GM15510 (cell line): Measurements from ENCODE around the gene UGT1A6.

Experiments used
- POLR2A ChIP-seq: IDR thresholded peaks from 3 replicates; pipeline ENCODE4 v1.6.1; 2011; ENCODE audit warnings: borderline replicate concordance; ENCODE audit not compliant: insufficient read length; ENCODE audit errors: extremely low read depth

UGT1A6 gene

GRCh38 chr2:233692648-233693047, at the start of gene UGT1A6:
TSS of gene UGT1A6 (plus strand) at chr2:233692890. CDS start at chr2:233693005, 115 bp downstream.
- TF ChIP-seq POLR2A, result no peak

DNA sequence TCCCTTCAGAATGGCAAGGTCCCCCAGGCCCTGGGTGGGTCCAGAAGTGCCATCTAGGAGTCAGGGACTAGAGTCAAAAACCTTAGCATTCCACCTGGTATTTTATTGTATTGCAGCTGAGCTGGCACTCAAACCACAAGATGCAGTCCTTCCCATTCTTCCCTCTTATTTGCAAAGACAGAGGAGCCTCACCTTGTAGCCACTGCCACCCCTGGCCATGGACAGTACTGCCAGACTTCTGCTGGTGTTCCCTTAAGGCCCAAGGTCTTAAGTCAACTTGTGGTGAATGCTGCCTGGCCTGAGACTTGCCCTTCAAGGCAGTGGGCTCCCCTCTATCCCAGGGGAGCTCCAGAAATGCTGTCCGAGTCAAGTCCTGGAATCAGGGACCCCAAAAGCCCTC, 49.6 kb upstream of the UGT1A6 start:
- no peak for TF ChIP-seq POLR2A

DNA sequence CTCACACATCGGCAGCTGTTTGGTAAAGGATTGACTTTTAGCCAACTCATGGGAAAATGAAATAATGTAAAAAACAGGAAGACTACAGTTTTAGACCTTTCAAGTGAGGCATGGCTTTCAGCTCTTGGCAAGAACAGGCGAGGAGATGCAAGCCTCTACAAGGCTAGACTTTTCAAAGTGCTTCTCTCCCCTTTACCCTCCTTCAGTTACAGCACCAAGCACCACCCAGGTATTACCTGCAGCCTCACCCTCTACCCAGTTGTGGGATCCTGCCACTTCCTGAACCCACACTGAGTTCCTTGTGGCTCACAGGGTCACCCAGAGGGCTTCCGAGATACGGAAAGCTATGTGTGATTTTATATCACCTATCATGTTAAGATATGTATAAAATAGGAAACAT, 41.7 kb upstream of the UGT1A6 start:
- no peak for TF ChIP-seq POLR2A

DNA sequence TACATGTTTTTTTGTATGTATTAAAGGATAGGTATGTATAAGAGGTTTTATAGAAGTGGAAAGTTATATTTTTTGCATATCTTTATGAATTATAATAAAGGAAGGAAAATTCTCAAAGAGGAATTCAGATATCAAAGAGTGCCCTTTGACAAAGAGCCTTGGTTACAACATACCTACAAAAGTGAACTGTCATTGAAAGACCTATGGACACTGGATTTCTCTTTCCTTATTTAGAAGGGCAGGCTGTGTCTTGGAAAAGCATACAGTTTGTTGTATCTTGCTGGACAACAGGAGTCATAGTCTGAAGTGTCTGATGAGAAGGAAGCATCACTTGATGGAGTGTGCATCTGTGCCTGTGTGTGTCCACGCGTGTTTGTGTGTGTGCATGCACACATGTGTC, 41.3 kb upstream of the UGT1A6 start:
- TF ChIP-seq POLR2A, result no peak

GRCh38 chr2:233654501-233654900, 38.2 kb upstream of the UGT1A6 start:
- TF ChIP-seq POLR2A, result no peak

DNA sequence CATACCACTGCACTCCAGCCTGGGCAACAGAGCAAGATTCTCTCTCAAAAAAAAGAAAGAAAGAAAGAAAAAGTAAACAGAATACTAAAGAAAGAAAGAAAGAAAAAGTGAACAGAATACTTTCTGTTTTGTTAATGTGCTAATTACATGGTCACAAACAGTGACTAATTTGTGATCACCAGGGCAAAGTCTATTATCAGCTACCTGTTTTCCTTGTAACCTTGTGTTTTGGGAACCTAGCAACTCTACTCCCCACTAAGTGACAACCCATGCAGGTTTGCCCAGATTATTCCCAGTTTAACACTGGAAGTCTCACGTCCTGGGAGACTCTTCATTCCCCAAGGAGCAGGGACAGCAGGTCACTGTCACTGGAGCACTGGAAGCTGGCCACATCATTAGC, 37.6 kb upstream of the UGT1A6 start:
- TF ChIP-seq POLR2A, result no peak

GRCh38 chr2:233656443-233656842, 36.2 kb upstream of the UGT1A6 start:
- no peak for TF ChIP-seq POLR2A

GRCh38 chr2:233658610-233659009, 34.1 kb upstream of the UGT1A6 start:
- no peak for TF ChIP-seq POLR2A

GRCh38 chr2:233663911-233664310, 28.8 kb upstream of the UGT1A6 start:
- no peak for TF ChIP-seq POLR2A

GRCh38 chr2:233668605-233669260, 24.0 kb upstream of the UGT1A6 start:
- TF ChIP-seq POLR2A, result no peak

DNA sequence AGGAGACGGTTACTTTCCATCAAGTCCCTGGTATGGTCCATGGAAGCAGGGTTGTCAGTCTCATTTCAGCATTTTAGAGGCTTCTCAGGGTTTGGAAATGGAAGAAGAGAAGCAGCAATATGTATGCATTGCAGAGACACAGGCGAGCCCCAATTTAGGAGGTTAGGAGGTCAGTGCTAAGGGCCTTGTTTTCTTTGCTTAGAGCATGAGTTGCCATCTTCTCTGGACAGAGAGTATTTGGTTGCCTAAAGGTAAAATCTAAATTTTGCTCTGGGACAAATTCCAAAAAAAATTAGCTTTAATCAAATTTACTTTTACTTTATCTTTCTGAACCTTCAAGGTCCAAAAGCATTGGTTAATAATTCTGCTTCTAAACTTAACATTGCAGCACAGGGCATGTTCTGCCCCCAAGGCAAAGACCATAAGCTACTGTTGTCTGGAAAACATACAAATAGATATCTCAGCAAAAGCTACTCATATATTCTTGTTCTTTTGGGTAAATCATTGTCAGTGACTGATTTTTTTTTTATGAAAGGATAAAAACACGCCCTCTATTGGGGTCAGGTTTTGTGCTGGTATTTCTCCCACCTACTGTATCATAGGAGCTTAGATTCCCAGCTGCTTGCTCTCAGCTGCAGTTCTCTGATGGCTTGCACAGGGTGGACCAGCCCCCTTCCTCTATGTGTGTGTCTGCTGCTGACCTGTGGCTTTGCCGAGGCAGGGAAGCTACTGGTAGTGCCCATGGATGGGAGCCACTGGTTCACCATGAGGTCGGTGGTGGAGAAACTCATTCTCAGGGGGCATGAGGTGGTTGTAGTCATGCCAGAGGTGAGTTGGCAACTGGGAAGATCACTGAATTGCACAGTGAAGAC, 21.2 kb upstream of the UGT1A6 start, which contains the start of gene UGT1A9:
Gene UGT1A9, plus strand, starts transcription at position 609 of the 872 bp plus-strand sequence. Its CDS starts 37 bp downstream, at position 646.
- no peak for TF ChIP-seq POLR2A

DNA sequence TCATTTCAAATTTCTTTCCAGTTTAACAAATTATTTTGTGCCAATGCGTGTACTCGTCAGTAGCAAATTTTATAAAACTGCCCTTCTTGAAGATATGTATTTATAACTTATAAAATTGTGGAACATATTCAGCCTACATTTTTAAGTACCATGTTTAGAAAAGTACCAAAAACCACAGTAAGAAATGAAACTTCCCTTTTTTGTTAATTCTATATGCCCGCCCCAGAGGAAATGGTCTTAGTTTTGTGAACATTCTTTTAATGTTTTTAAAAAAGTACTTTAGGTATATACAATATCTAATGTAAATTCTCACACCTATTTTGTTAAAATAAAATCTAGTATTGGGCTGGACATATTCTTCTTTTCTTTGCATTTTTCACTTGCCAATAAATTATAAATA, 19.8 kb upstream of the UGT1A6 start:
- no peak for TF ChIP-seq POLR2A

GRCh38 chr2:233673896-233674295, 18.8 kb upstream of the UGT1A6 start:
- TF ChIP-seq POLR2A, result no peak

DNA sequence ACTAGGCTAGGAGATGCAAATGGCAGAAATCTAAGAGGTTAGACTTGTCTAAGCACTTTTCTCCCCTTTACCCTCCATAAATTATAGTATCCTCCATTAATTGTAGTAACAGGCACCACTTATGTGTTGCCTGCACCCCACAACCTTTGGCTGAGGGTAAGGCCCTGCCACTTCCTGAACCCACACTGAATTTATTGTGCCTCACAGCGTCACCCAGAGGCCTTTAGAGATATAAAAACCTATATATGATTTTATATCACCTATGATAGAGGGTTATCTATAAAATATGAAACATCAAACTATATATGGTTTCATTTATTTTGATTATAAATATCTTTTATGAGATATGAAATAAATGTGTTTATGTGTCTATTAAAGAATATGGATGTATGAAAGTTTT, 18.4 kb upstream of the UGT1A6 start:
- no peak for TF ChIP-seq POLR2A

GRCh38 chr2:233674995-233675394, 17.7 kb upstream of the UGT1A6 start:
- TF ChIP-seq POLR2A, result no peak

DNA sequence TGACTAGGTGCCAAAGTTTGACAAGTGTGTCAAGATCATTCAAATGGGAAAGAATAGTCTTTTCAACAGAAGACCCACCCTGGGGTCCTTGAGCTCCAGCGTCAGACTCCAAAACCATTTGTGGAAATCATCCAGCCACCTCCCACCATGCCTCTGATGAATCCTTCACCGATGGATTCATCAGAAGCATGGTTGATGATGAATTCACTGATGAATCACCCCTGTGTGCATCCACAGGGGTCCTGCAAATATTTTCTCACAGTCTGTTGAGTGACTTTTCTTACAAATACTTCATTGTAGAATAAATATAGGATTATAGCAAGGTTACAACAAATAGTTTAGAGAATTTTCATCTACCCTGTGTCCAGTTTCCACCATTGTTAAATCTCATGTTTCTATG, 16.6 kb upstream of the UGT1A6 start:
- TF ChIP-seq POLR2A, result no peak
